Memory B cell (primary cell): ENCODE data around the gene NTPCR.
A peak's percentile ranks its signal among the peaks of the same experiment; 100 is the strongest.

Experiments used
- ATAC-seq: fragments of 150-1000 bp; cut with Tn5 transposase; 2 replicates; pipeline ENCODE4 v1.10.0; 2021; ENCODE audit warnings: low read depth, mild to moderate bottlenecking, moderate library complexity
- DNase-seq, 2 donors: peaks; one replicate each; pipeline ENCODE4 v3.0.0; 2022; ENCODE audit warnings: low spot score in 2 of 2
- H3K27ac Mint-ChIP-seq: one replicate; pipeline ENCODE4 v1.8.0; 2022; ENCODE audit warnings: mild to moderate bottlenecking, moderate library complexity, mixed read lengths
- H3K27me3 Mint-ChIP-seq: one replicate; pipeline ENCODE4 v1.8.0; 2022; ENCODE audit warnings: mixed read lengths
- H3K36me3 Mint-ChIP-seq: one replicate; pipeline ENCODE4 v1.8.0; 2022; ENCODE audit warnings: mild to moderate bottlenecking, mixed read lengths
- H3K4me1 Mint-ChIP-seq: one replicate; pipeline ENCODE4 v1.8.0; 2022; ENCODE audit warnings: mixed read lengths
- H3K4me3 Mint-ChIP-seq: one replicate; pipeline ENCODE4 v1.8.0; 2022; ENCODE audit warnings: mild to moderate bottlenecking, moderate library complexity, mixed read lengths
- H3K9me3 Mint-ChIP-seq: one replicate; pipeline ENCODE4 v1.8.0; 2022; ENCODE audit warnings: mixed read lengths

Gene NTPCR

GRCh38 chr1:232939748-232940147, 10.7 kb upstream of the NTPCR start:
- ATAC-seq (no peak), DNase-seq (no peak)
- H3K9me3 Mint-ChIP-seq: peaks cover 4% of the 10 kb centered on the region
- H3K4me1 Mint-ChIP-seq: peaks cover 4% of the 10 kb centered on the region
- H3K36me3 Mint-ChIP-seq: no peaks in the 10 kb centered on the region
- H3K27me3 Mint-ChIP-seq: peaks cover 18% of the 10 kb centered on the region
- no peak overlapping the region for H3K27ac Mint-ChIP-seq
- H3K4me3 Mint-ChIP-seq: no peak overlapping the region

- ATAC-seq: no peak
- Mint-ChIP-seq H3K27ac (no peak overlapping the region), H3K27me3 (peaks cover 18% of the 10 kb centered on the region), H3K4me3 (no peak overlapping the region), H3K4me1 (peaks cover 4% of the 10 kb centered on the region), H3K9me3 (peaks cover 4% of the 10 kb centered on the region), H3K36me3 (no peaks in the 10 kb centered on the region)
- no peak for DNase-seq
Measured at GRCh38 chr1:232940262-232940661, 10.1 kb upstream of the NTPCR start.

GRCh38 chr1:232942413-232943294, 7.8 kb upstream of the NTPCR start:
- Mint-ChIP-seq H3K27ac (no peak overlapping the region), H3K4me3 (no peak overlapping the region), H3K4me1 (peaks cover 4% of the 10 kb centered on the region), H3K9me3 (peaks cover 4% of the 10 kb centered on the region), H3K27me3 (peaks cover 13% of the 10 kb centered on the region), H3K36me3 (peaks cover 2% of the 10 kb centered on the region)
- ATAC-seq (no peak), DNase-seq (no peak)

GRCh38 chr1:232943679-232944252, 6.6 kb upstream of the NTPCR start:
- Mint-ChIP-seq H3K27ac (no peak overlapping the region), H3K4me1 (peaks cover 4% of the 10 kb centered on the region), H3K27me3 (peaks cover 8% of the 10 kb centered on the region), H3K36me3 (peaks cover 2% of the 10 kb centered on the region), H3K4me3 (no peak overlapping the region), H3K9me3 (peaks cover 4% of the 10 kb centered on the region)
- DNase-seq (no peak), ATAC-seq (peak; percentile 47)

GRCh38 chr1:232944347-232944746, 6.1 kb upstream of the NTPCR start:
- Mint-ChIP-seq H3K9me3 (peaks cover 4% of the 10 kb centered on the region), H3K4me3 (no peak overlapping the region), H3K36me3 (peaks cover 2% of the 10 kb centered on the region), H3K27ac (no peak overlapping the region), H3K4me1 (peaks cover 4% of the 10 kb centered on the region), H3K27me3 (peaks cover 7% of the 10 kb centered on the region)
- DNase-seq (no peak), ATAC-seq (no peak)

DNA sequence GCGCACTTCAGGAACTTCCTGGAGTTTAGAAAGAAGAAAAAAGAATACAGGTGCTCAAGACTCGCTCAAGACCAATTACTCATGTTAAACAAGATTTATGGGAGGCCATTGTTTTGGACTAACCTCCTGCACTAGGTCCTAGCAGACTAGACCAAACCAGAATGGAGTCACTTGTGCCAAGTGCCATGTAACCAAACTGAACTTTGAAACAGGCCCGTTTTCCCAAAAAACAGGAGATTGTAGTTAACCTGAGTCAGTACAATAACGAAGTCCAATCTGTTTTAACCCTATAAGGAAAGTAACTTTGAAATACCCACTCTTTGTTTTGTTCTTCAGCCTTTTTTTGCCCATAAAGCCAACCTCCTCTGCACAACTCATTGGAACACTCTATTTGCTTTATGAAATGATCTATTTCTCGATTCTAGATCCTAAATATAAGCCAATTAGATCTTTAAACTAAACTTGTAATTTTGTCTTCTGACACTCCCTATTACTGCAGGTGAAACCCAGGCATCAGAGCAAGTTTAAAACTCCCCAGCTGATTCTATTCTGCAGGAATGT, 695 bp upstream of the NTPCR start:
- H3K4me3 Mint-ChIP-seq: peak overlapping the region; percentile 91
- no peaks in the 10 kb centered on the region for H3K27me3 Mint-ChIP-seq
- H3K9me3 Mint-ChIP-seq: no peaks in the 10 kb centered on the region
- peak overlapping the region; percentile 86 for H3K27ac Mint-ChIP-seq
- H3K4me1 Mint-ChIP-seq: peaks cover 20% of the 10 kb centered on the region
- peaks cover 4% of the 10 kb centered on the region for H3K36me3 Mint-ChIP-seq
- no peak for ATAC-seq
- DNase-seq: no peak

DNA sequence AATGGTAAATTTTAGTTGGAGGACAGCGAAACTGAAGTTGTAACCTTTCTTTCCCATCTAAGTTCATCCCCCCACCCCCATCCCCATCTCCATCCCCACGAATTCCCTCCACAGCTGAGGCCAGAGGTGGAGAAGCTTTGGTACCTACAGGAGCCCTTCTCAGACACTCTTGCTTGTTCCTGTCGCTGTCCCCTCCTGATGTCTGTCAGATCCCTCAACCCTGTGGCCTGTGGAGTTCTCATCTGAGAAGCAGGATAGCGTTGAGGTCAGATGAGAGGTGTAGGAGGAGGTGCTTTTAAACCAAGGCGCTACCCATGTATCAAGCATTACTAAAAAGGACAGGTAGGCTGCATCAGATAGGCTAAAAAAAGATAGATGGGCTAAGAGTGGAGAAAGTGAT, 769 bp downstream of the NTPCR start:
- ATAC-seq (peak; percentile 7), DNase-seq (no peak)
- Mint-ChIP-seq H3K36me3 (peaks cover 4% of the 10 kb centered on the region), H3K27ac (peak overlapping the region; percentile 86), H3K9me3 (no peaks in the 10 kb centered on the region), H3K4me3 (peak overlapping the region; percentile 91), H3K27me3 (no peaks in the 10 kb centered on the region), H3K4me1 (peaks cover 22% of the 10 kb centered on the region)

DNA sequence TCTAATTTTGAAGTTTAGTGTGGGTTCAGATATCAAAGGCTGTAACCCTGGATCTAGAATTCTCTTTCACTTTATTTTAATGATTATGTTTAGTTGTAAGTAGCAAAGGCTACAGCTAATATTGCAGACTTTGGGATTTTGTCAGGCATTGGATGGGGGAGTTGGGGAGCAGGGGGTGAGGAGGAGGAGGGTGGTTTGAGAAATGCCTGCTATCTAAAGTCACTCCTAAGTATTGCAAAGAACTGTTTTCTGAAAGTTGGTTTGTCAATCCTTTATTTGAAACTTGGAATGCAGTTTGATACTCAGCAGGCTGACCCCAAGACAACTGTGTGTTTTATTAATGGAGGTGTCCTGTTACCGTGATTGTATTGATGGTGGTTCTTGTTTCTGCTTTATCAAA, 1.2 kb downstream of the NTPCR start:
- no peak for DNase-seq
- H3K36me3 Mint-ChIP-seq: peaks cover 4% of the 10 kb centered on the region
- H3K4me1 Mint-ChIP-seq: peaks cover 22% of the 10 kb centered on the region
- ATAC-seq: no peak
- no peak overlapping the region for H3K27ac Mint-ChIP-seq
- peak overlapping the region; percentile 10 for H3K4me3 Mint-ChIP-seq
- H3K27me3 Mint-ChIP-seq: no peaks in the 10 kb centered on the region
- H3K9me3 Mint-ChIP-seq: no peaks in the 10 kb centered on the region

DNA sequence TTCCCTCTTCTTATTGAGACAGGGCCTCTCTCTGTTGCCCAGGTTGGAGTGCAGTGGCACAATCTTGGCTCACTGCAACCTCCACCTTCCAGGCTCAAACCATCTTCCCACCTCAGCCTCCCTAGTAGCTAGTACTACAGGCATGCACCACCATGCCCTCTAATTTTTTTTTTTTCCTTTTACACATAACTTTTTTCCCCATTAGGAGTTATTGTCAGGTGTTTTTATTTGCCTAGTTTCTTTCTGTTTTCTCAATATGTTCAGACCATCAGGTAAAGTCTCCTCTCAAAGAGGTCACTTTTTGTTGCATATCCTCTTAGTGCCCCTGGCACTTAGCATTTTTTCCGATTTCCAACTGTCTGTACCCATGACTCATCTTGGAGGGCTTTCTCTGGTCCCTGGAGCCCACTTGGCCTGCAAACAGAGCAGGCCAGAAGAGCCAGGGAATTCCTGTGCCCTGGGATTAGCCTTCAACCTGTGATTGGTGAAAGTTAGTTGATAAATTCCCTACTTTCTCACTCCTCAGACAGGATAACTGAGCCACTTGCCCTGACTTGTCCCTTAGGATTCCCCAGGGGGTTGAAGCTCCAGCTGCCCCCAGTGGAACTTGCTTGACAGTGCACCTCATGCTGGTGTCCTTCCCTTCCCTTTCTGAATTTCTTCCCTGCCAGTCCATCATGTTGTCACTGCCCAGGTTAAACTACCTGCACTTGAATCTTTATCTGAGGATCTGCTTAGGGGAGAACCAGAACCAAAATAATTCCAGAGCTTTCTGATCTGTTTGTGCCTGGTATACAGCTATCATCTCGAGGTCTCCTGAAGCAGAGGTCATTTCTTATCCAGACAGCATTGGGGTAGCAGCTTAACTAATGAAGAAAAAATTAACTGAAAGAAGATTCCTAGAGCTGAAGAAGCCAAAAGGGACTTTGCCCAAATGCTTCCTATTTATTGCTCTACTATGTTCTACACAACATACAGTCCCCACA, 2.4 kb downstream of the NTPCR start:
- Mint-ChIP-seq H3K9me3 (peaks cover 3% of the 10 kb centered on the region), H3K36me3 (peaks cover 12% of the 10 kb centered on the region), H3K27ac (no peak overlapping the region), H3K4me3 (no peak overlapping the region), H3K4me1 (peaks cover 24% of the 10 kb centered on the region), H3K27me3 (no peaks in the 10 kb centered on the region)
- DNase-seq: no peak
- ATAC-seq: peak; percentile 42

GRCh38 chr1:232954594-232955365, 4.4 kb downstream of the NTPCR start:
- no peak for DNase-seq
- H3K4me1 Mint-ChIP-seq: peaks cover 24% of the 10 kb centered on the region
- no peak overlapping the region for H3K27ac Mint-ChIP-seq
- H3K4me3 Mint-ChIP-seq: no peak overlapping the region
- no peak for ATAC-seq
- peaks cover 28% of the 10 kb centered on the region for H3K36me3 Mint-ChIP-seq
- H3K27me3 Mint-ChIP-seq: no peaks in the 10 kb centered on the region
- H3K9me3 Mint-ChIP-seq: peaks cover 9% of the 10 kb centered on the region

GRCh38 chr1:232956081-232956480, 5.7 kb downstream of the NTPCR start:
- ATAC-seq (no peak), DNase-seq (no peak)
- Mint-ChIP-seq H3K4me1 (peaks cover 20% of the 10 kb centered on the region), H3K4me3 (no peak overlapping the region), H3K9me3 (peaks cover 9% of the 10 kb centered on the region), H3K27me3 (no peaks in the 10 kb centered on the region), H3K27ac (no peak overlapping the region), H3K36me3 (peaks cover 31% of the 10 kb centered on the region)

DNA sequence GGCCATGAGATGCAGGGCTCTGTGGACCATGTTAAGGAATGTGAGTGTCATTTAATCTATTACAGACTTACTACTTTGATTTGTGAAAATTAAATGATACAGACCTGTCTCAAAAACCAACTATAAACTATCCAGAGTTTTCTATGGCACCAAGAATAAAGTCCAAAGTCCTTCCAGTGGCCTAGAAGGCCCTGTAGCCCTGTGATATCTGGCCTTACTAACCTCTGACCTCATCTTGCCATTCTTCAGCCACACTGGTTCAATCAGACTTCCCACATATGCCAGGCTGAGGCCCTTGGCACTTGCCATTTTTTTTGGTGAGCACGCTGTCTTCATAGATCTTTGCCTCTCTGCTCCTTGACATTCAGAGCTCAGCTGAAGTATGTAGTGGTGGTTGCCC, 7.7 kb downstream of the NTPCR start:
- H3K4me3 Mint-ChIP-seq: no peak overlapping the region
- ATAC-seq: no peak
- no peaks in the 10 kb centered on the region for H3K27me3 Mint-ChIP-seq
- no peak for DNase-seq
- peaks cover 9% of the 10 kb centered on the region for H3K9me3 Mint-ChIP-seq
- H3K36me3 Mint-ChIP-seq: peaks cover 35% of the 10 kb centered on the region
- peaks cover 10% of the 10 kb centered on the region for H3K4me1 Mint-ChIP-seq
- H3K27ac Mint-ChIP-seq: no peak overlapping the region
